Hepatocyte (in vitro differentiated cells): ENCODE results near the gene SLC7A10. TPM values are rescaled to one million over a fixed set of nuclear protein-coding genes. Genes with fewer than 3 reads are reported as not detected.

Experiments
- DNase-seq: peaks from one replicate; pipeline ENCODE4 v3.0.0-alpha.2; 2016; ENCODE audit warnings: low spot score
- H2AFZ ChIP-seq: fragments of 200-600 bp; sonication (generic); 2 replicates; pipeline ENCODE4 v1.6.0; 2016; ENCODE audit warnings: antibody characterized with exemption, mild to moderate bottlenecking
- H3K27ac ChIP-seq: fragments of 200-600 bp; sonication (generic); 2 replicates; pipeline ENCODE4 v1.5.1; 2016; ENCODE audit warnings: mild to moderate bottlenecking
- H3K27me3 ChIP-seq: fragments of 200-600 bp; sonication (generic); 2 replicates; pipeline ENCODE4 v1.6.1; 2016
- H3K36me3 ChIP-seq: fragments of 200-600 bp; sonication (generic); replicated peaks from 2 replicates; pipeline ENCODE4 v1.5.1; 2016; ENCODE audit warnings: low read depth; ENCODE audit not compliant: insufficient read depth
- H3K4me1 ChIP-seq: fragments of 200-600 bp; sonication (generic); 2 replicates; pipeline ENCODE4 v1.5.1; 2016; ENCODE audit warnings: mild to moderate bottlenecking, moderate library complexity; ENCODE audit not compliant: insufficient read depth
- H3K4me2 ChIP-seq: fragments of 200-600 bp; sonication (generic); 2 replicates; pipeline ENCODE4 v1.6.0; 2016
- H3K4me3 ChIP-seq: fragments of 200-600 bp; sonication (generic); 2 replicates; pipeline ENCODE4 v1.5.1; 2016; ENCODE audit warnings: mild to moderate bottlenecking
- H3K79me2 ChIP-seq: fragments of 200-600 bp; sonication (generic); 2 replicates; pipeline ENCODE4 v1.6.0; 2017; ENCODE audit warnings: mild to moderate bottlenecking
- H3K9me2 ChIP-seq: fragments of 200-600 bp; sonication (generic); replicated peaks from 2 replicates; pipeline ENCODE4 v1.6.0; 2017; ENCODE audit warnings: mild to moderate bottlenecking; ENCODE audit not compliant: insufficient read depth
- H3K9me3 ChIP-seq: fragments of 200-600 bp; sonication (generic); 2 replicates; pipeline ENCODE4 v1.5.1; 2016; ENCODE audit warnings: low read depth, mild to moderate bottlenecking
- H4K20me1 ChIP-seq: fragments of 200-600 bp; sonication (generic); 2 replicates; pipeline ENCODE4 v1.6.0; 2016; ENCODE audit warnings: mild to moderate bottlenecking; ENCODE audit not compliant: insufficient read depth, poor library complexity, severe bottlenecking
- CTCF ChIP-seq: fragments of 200-600 bp; sonication (generic); IDR thresholded peaks from 2 replicates; pipeline ENCODE4 v1.5.1; 2016; ENCODE audit warnings: antibody characterized with exemption, mild to moderate bottlenecking; ENCODE audit not compliant: poor library complexity
- EZH2 ChIP-seq: fragments of 200-600 bp; sonication (generic); IDR thresholded peaks from 2 replicates; pipeline ENCODE4 v1.6.1; 2016; ENCODE audit warnings: antibody characterized with exemption, mild to moderate bottlenecking, borderline replicate concordance
- EZH2phosphoT487 ChIP-seq: fragments of 200-600 bp; sonication (generic); IDR thresholded peaks from one replicate; pipeline ENCODE4 v1.6.1; 2018; ENCODE audit warnings: antibody characterized with exemption, mild to moderate bottlenecking, low read depth, moderate library complexity; ENCODE audit not compliant: unreplicated experiment, severe bottlenecking
- WGBS: methylation state at CpG from one replicate; pipeline ENCODE4 v1.1.6; 2016; ENCODE audit warnings: low lambda C conversion rate; ENCODE audit errors: missing lambda C conversion rate; 5-methylcytosine and 5-hydroxymethylcytosine counted together
- polyA plus RNA-seq: library from polyadenylated mRNA; unstranded; fragments of >200 nt; fragmentation: Nextera tagmentation; extraction: Ambion mirVana; gene quantifications from 2 replicates; pipeline ENCODE4 v1.2.1, GENCODE V29; 2016
- total RNA-seq: library from RNA; depleted of rRNA; stranded (reverse); fragments of >200 nt; gene quantifications from 2 replicates; pipeline ENCODE4 v1.2.3, GENCODE V29; 2014

The SLC7A10 gene
- total and polyA plus RNA-seq, 2 experiments from 2014 or later, result 5.5 to 7.3 TPM

DNA sequence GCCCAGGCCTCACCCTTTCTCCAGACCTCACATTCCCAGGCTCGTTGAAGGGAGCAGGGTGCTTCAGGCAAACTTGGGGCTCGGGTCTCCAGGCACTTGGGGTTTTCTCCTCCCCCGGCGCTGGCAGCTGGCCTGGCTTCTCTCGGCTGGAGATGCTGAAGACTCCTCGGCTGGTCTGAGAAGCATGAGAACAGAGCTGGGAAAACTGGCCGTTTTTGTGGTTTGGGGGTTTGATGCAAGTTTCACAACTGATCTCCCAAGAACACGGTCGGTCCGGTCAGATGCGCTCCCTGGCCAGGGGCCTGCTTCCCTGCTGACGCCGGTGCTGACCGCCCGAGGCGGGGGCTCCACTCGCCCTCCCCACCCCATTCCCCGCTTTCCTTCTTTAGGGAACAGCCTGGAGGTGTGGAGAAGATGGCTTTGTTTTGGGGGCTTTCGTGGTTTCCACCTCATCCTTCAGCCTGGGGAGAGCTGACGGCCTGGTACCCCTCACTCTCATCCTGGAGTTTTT lies 41.4 kb upstream of the SLC7A10 start:
- WGBS, result 89% methylated on average over 20 of the region's 20 CpGs

DNA sequence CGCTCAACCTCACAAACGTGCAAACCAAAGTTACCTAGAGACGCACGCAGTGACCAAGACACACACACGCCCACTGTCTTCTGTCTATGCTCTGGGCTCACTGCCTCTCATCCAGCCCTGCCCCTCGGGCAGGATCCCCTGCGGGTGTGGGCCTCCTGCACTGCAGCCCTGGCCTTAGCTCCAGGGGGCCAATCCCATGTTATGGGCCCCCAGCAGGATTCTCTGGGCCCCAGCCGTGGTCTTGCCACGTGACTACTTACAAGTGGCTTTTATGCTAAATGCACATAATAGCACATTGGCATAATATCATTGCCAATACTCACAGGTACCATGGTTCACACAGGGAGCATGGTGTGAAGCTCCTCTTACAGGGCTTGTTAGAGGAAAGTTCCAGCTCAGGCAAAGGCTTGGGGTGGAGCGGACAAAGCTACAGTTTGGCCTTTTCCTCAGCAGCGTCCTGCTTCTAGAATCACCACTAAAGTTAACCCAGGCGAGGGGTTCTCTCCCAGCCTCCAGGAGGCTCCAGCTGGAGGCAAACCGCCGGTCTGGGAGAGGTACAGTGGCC lies 39.3 kb upstream of the SLC7A10 start:
- DNase-seq, result no peak
- TF ChIP-seq CTCF (no peak), EZH2 (no peak), EZH2phosphoT487 (no peak)
- WGBS, result 93% methylated on average over 14 of the region's 14 CpGs

More for the DNA sequence above, 41.4 kb upstream of the SLC7A10 start:
- H3K9me3 ChIP-seq, result no peaks in the 10 kb centered on the region
- H3K4me1 ChIP-seq, result no peaks in the 10 kb centered on the region
- H3K27ac ChIP-seq, result no peak overlapping the region
- no peak overlapping the region for H2AFZ ChIP-seq
- no peaks in the 10 kb centered on the region for H3K79me2 ChIP-seq
- no peaks in the 10 kb centered on the region for H3K9me2 ChIP-seq
- no peaks in the 10 kb centered on the region for H3K36me3 ChIP-seq
- TF ChIP-seq CTCF (no peak), EZH2 (no peak), EZH2phosphoT487 (no peak)
- DNase-seq, result no peak
- H3K27me3 ChIP-seq, result no peaks in the 10 kb centered on the region
- H4K20me1 ChIP-seq, result no peaks in the 10 kb centered on the region
- H3K4me2 ChIP-seq, result no peak overlapping the region
- no peak overlapping the region for H3K4me3 ChIP-seq

DNA sequence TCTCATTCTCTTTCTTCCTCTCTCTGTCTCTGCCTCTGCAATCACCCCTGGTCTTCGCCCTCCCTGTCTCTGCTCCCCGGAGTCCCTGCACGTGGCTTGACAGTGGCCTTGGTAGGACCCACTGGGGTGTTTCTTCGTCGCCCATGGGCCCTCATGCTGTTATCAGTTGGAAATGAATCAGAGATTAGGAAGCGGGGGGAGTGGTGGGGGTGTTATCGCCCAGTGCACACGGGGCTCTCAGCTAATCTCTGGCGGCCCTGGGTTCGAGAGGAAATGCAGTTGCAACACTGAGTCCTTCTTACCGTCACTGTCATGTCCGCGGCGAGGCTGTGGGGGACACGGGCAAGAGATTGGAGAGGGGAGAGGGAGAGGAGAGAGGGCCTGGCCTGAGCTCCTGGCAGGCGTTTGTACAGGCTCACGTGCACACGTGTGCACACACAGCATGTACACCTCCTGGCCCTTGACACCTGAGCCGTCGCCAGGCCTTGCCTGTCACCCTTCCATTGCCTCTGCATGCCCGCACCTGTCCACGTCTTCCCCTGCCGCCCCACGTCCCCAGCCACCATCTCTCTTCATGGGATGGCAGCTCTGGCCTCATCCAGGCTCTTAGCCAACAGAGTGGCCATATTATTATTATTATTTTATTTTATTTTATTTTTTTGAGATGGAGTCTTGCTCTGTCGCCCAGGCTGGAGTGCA lies 37.8 kb upstream of the SLC7A10 start:
- H3K27ac ChIP-seq, result no peak overlapping the region
- no peaks in the 10 kb centered on the region for H3K9me2 ChIP-seq
- no peak overlapping the region for H3K4me2 ChIP-seq
- no peak overlapping the region for H3K4me3 ChIP-seq
- 92% methylated on average over 24 of the region's 25 CpGs for WGBS
- no peaks in the 10 kb centered on the region for H3K9me3 ChIP-seq
- H3K79me2 ChIP-seq, result no peaks in the 10 kb centered on the region
- no peaks in the 10 kb centered on the region for H3K4me1 ChIP-seq
- DNase-seq, result no peak
- no peaks in the 10 kb centered on the region for H3K27me3 ChIP-seq
- no peak overlapping the region for H2AFZ ChIP-seq
- TF ChIP-seq CTCF, result no peak
- TF ChIP-seq EZH2, result no peak
- TF ChIP-seq EZH2phosphoT487, result no peak
- H3K36me3 ChIP-seq, result no peaks in the 10 kb centered on the region
- no peaks in the 10 kb centered on the region for H4K20me1 ChIP-seq

More for the DNA sequence above, 39.3 kb upstream of the SLC7A10 start:
- Histone ChIP-seq H2AFZ (no peak overlapping the region), H3K4me2 (no peak overlapping the region), H3K79me2 (no peaks in the 10 kb centered on the region), H3K9me3 (no peaks in the 10 kb centered on the region), H4K20me1 (no peaks in the 10 kb centered on the region), H3K27me3 (no peaks in the 10 kb centered on the region), H3K4me1 (no peaks in the 10 kb centered on the region), H3K4me3 (no peak overlapping the region), H3K36me3 (no peaks in the 10 kb centered on the region), H3K27ac (no peak overlapping the region), H3K9me2 (no peaks in the 10 kb centered on the region)
